ENCODE measurements around the gene SKIC2. TPM values are rescaled to one million over a fixed set of nuclear protein-coding genes. Genes with fewer than 3 reads are reported as not detected.

The SKIC2 gene
- total RNA-seq, 1 donor from 2014 or later: 63.4 TPM

- H3K9me3 Mint-ChIP-seq (ENCODE audit: unreplicated experiment): no peaks in the 10 kb centered on the region
- peaks cover 9% of the 10 kb centered on the region for H3K27me3 Mint-ChIP-seq (ENCODE audit: unreplicated experiment)
- H3K4me1 Mint-ChIP-seq (ENCODE audit: unreplicated experiment): peaks cover 14% of the 10 kb centered on the region
- TF ChIP-seq, protein P1, sequence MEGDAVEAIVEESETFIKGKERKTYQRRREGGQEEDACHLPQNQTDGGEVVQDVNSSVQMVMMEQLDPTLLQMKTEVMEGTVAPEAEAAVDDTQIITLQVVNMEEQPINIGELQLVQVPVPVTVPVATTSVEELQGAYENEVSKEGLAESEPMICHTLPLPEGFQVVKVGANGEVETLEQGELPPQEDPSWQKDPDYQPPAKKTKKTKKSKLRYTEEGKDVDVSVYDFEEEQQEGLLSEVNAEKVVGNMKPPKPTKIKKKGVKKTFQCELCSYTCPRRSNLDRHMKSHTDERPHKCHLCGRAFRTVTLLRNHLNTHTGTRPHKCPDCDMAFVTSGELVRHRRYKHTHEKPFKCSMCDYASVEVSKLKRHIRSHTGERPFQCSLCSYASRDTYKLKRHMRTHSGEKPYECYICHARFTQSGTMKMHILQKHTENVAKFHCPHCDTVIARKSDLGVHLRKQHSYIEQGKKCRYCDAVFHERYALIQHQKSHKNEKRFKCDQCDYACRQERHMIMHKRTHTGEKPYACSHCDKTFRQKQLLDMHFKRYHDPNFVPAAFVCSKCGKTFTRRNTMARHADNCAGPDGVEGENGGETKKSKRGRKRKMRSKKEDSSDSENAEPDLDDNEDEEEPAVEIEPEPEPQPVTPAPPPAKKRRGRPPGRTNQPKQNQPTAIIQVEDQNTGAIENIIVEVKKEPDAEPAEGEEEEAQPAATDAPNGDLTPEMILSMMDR (IDR thresholded peaks at IDR 0.05; ENCODE audit: unreplicated experiment): no peak
- peak overlapping the region; percentile 40 for H3K27ac Mint-ChIP-seq (ENCODE audit: unreplicated experiment)
- DNase-seq (ENCODE audit: low spot score): no peak
- peaks cover 26% of the 10 kb centered on the region for H3K36me3 Mint-ChIP-seq (ENCODE audit: low read depth, unreplicated experiment)
- peak overlapping the region; percentile 65 for H3K4me3 Mint-ChIP-seq (ENCODE audit: unreplicated experiment)
Measured at GRCh38 chr6:31961616-31962015, 2.6 kb downstream of the SKIC2 start.

GRCh38 chr6:31963921-31964320 is 4.9 kb downstream of the SKIC2 start:
- no peaks in the 10 kb centered on the region for H3K9me3 Mint-ChIP-seq (ENCODE audit: unreplicated experiment)
- TF ChIP-seq, protein P1 (IDR thresholded peaks at IDR 0.05; ENCODE audit: unreplicated experiment): no peak
- peaks cover 33% of the 10 kb centered on the region for H3K36me3 Mint-ChIP-seq (ENCODE audit: low read depth, unreplicated experiment)
- H3K27ac Mint-ChIP-seq (ENCODE audit: unreplicated experiment): no peak overlapping the region
- H3K4me3 Mint-ChIP-seq (ENCODE audit: unreplicated experiment): no peak overlapping the region
- peaks cover 6% of the 10 kb centered on the region for H3K4me1 Mint-ChIP-seq (ENCODE audit: unreplicated experiment)
- H3K27me3 Mint-ChIP-seq (ENCODE audit: unreplicated experiment): peaks cover 10% of the 10 kb centered on the region
- DNase-seq (ENCODE audit: low spot score): no peak

DNA sequence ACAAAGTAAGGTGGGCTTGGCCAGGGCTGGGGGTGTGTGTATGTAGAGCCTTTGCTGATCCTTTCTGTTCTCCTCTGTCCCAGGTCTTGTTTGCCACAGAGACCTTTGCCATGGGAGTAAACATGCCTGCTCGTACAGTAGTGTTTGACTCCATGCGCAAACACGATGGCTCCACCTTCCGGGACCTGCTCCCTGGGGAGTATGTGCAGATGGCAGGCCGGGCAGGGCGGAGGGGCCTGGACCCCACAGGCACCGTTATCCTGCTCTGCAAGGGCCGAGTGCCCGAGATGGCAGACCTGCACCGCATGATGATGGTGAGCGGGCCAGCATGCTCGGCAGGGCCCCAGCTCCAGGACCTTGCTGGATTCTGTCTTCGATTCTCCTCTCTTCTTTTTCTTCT is 6.7 kb downstream of the SKIC2 start:
- Mint-ChIP-seq H3K27me3 (ENCODE audit: unreplicated experiment) (peaks cover 8% of the 10 kb centered on the region), H3K9me3 (ENCODE audit: unreplicated experiment) (no peaks in the 10 kb centered on the region), H3K4me3 (ENCODE audit: unreplicated experiment) (no peak overlapping the region), H3K36me3 (ENCODE audit: low read depth, unreplicated experiment) (peaks cover 44% of the 10 kb centered on the region), H3K4me1 (ENCODE audit: unreplicated experiment) (no peaks in the 10 kb centered on the region), H3K27ac (ENCODE audit: unreplicated experiment) (no peak overlapping the region)
- no peak for DNase-seq (ENCODE audit: low spot score)
- TF ChIP-seq, protein P1 (IDR thresholded peaks at IDR 0.05; ENCODE audit: unreplicated experiment): no peak

DNA sequence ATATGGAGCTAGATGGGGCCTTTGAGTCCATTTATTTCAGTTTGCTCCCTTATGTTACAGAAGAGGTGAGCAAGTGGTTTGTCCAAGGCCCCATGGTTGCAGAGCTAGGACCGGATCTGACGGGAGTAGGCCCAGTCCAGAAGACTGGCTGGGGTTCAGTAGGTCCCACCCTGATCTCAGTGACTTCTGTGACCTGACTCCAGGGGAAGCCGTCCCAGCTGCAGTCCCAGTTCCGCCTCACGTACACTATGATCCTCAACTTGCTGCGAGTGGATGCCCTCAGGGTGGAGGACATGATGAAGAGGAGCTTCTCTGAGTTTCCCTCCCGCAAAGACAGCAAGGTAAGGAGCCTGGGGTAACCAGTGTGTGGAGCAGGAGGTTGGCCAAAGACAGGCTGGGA is 7.5 kb downstream of the SKIC2 start:
- no peaks in the 10 kb centered on the region for H3K4me1 Mint-ChIP-seq (ENCODE audit: unreplicated experiment)
- no peak overlapping the region for H3K4me3 Mint-ChIP-seq (ENCODE audit: unreplicated experiment)
- no peak overlapping the region for H3K27ac Mint-ChIP-seq (ENCODE audit: unreplicated experiment)
- peaks cover 6% of the 10 kb centered on the region for H3K27me3 Mint-ChIP-seq (ENCODE audit: unreplicated experiment)
- no peaks in the 10 kb centered on the region for H3K9me3 Mint-ChIP-seq (ENCODE audit: unreplicated experiment)
- TF ChIP-seq, protein P1 (IDR thresholded peaks at IDR 0.05; ENCODE audit: unreplicated experiment): no peak
- no peak for DNase-seq (ENCODE audit: low spot score)
- peaks cover 43% of the 10 kb centered on the region for H3K36me3 Mint-ChIP-seq (ENCODE audit: low read depth, unreplicated experiment)

- peak overlapping the region; percentile 76 for H3K4me3 Mint-ChIP-seq (ENCODE audit: unreplicated experiment)
- DNase-seq (ENCODE audit: low spot score): no peak
- no peak overlapping the region for H3K27ac Mint-ChIP-seq (ENCODE audit: unreplicated experiment)
- H3K27me3 Mint-ChIP-seq (ENCODE audit: unreplicated experiment): peaks cover 9% of the 10 kb centered on the region
- peaks cover 35% of the 10 kb centered on the region for H3K36me3 Mint-ChIP-seq (ENCODE audit: low read depth, unreplicated experiment)
- TF ChIP-seq, protein P1 (IDR thresholded peaks at IDR 0.05; ENCODE audit: unreplicated experiment): no peak
- no peaks in the 10 kb centered on the region for H3K4me1 Mint-ChIP-seq (ENCODE audit: unreplicated experiment)
- no peaks in the 10 kb centered on the region for H3K9me3 Mint-ChIP-seq (ENCODE audit: unreplicated experiment)
Measured at GRCh38 chr6:31966997-31967925, 8.3 kb downstream of the SKIC2 start.
